ENCODE results near the gene GUCY1A1. TPM values are rescaled to one million over a fixed set of nuclear protein-coding genes. Genes with fewer than 3 reads are reported as not detected.

Gene GUCY1A1
- total RNA-seq, 1 donor from 2014 or later: 0.79 TPM

DNA sequence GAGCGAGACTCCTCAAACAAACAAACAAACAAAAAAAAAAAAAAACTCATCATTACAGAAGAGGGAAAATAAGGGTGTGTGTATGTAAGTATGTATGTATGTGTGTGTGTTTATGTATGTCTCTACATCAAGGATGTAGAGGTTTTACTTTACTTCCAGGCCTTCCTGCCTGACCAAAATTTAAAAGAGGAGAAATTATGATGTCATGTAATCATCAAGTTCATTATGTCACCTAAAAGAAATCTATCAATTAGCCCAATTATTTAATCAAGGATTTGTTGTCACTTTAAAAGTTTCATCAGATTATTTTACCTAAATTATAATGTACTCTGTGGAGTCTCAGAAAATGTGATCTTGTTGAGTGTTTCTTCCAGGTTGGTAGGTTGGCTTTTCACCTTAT, 21.6 kb downstream of the GUCY1A1 start:
- FAIRE-seq: no peak
- DNase-seq (ENCODE audit: low read depth): no peak
- TF ChIP-seq, protein P1, sequence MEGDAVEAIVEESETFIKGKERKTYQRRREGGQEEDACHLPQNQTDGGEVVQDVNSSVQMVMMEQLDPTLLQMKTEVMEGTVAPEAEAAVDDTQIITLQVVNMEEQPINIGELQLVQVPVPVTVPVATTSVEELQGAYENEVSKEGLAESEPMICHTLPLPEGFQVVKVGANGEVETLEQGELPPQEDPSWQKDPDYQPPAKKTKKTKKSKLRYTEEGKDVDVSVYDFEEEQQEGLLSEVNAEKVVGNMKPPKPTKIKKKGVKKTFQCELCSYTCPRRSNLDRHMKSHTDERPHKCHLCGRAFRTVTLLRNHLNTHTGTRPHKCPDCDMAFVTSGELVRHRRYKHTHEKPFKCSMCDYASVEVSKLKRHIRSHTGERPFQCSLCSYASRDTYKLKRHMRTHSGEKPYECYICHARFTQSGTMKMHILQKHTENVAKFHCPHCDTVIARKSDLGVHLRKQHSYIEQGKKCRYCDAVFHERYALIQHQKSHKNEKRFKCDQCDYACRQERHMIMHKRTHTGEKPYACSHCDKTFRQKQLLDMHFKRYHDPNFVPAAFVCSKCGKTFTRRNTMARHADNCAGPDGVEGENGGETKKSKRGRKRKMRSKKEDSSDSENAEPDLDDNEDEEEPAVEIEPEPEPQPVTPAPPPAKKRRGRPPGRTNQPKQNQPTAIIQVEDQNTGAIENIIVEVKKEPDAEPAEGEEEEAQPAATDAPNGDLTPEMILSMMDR (IDR thresholded peaks at IDR 0.05; ENCODE audit: insufficient read depth, low read length, severe bottlenecking): no peak
- no peaks in the 10 kb centered on the region for H3K36me3 ChIP-seq (ENCODE audit: control insufficient read depth, insufficient read depth, low read length)
- no peak overlapping the region for H3K4me3 ChIP-seq (ENCODE audit: low read depth, low read length)
- no peaks in the 10 kb centered on the region for H3K27me3 ChIP-seq (ENCODE audit: control insufficient read depth, insufficient read depth, low read length)

DNA sequence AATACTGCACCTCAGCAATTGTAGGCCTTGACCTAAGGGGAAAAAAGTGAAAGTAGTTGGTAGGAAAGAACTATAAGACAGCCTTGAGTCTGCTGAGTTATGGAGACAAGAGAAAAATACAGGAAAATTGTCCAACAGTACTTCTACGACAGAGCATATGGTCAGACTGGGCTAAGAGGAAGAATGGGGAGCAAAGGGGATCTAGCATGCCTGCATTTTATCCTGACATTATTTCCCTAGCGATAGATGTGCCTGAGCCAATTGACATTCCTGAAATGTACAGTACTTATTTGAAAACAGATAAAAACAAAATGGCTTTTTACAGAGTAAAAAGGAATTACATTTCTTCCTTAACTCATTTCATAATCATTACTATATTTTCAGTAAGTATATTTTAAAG, 22.2 kb downstream of the GUCY1A1 start:
- no peak for FAIRE-seq
- no peak for DNase-seq (ENCODE audit: low read depth)
- H3K4me3 ChIP-seq (ENCODE audit: low read depth, low read length): no peak overlapping the region
- TF ChIP-seq, protein P1 (IDR thresholded peaks at IDR 0.05; ENCODE audit: insufficient read depth, low read length, severe bottlenecking): no peak
- no peaks in the 10 kb centered on the region for H3K36me3 ChIP-seq (ENCODE audit: control insufficient read depth, insufficient read depth, low read length)
- H3K27me3 ChIP-seq (ENCODE audit: control insufficient read depth, insufficient read depth, low read length): no peaks in the 10 kb centered on the region

DNA sequence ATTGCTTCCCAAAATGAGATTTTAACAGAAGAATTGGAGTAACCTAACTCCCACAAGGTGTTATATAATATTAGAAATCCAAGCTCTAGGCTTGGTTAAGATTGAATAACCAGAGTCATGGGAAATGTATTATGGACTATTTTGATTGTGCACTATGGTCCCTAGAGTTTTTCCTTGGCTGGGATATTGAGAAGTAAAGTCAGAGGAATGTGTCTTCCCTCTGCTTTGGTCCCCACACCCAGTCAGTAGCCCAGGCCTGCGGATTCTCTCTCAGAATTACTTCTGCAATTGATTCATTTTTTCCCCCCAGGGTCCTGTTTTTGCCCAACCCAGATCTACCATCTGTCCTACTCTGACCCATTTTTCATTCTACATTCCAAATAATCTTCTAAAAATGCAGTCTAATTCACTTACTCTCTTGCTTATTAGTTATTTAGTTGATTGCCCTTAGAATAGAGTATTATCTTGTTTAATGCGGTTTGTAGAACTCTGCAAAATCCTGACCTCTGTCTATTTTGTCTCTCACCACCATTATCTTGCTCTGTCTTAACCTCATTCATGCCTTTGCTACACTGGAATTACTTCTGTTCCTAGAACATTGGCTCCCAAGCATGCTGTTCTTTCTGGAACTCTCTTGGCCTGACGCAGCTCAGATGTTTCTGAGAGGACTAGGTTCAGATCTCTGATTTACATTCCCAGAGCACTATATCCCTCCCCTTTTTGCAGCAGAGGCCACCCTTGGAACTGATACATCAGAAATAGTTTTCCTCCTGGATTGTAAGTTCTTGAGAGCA, 23.6 kb downstream of the GUCY1A1 start:
- TF ChIP-seq, protein P1 (IDR thresholded peaks at IDR 0.05; ENCODE audit: insufficient read depth, low read length, severe bottlenecking): no peak
- no peaks in the 10 kb centered on the region for H3K27me3 ChIP-seq (ENCODE audit: control insufficient read depth, insufficient read depth, low read length)
- DNase-seq (ENCODE audit: low read depth) (no peak), FAIRE-seq (no peak)
- no peak overlapping the region for H3K4me3 ChIP-seq (ENCODE audit: low read depth, low read length)
- no peaks in the 10 kb centered on the region for H3K36me3 ChIP-seq (ENCODE audit: control insufficient read depth, insufficient read depth, low read length)

DNA sequence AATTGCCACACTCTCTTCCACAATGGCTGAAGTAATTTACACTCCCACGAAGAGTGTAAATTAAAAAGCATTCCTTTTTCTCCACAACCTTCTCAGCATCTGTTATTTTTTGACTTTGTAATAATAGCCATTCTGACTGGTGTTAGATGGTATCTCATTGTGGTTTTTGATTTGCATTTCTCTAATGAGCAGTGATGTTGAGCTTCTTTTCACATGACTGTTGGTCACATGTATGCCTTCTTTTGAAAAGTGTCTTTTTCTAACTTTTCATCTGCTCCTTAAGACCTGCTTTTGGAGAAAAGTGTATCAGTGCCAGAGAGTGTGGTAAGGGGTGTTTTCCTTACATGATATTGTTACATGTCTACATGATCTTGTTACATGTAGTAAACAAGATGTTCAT, 25.7 kb downstream of the GUCY1A1 start:
- FAIRE-seq (no peak), DNase-seq (ENCODE audit: low read depth) (no peak)
- no peaks in the 10 kb centered on the region for H3K36me3 ChIP-seq (ENCODE audit: control insufficient read depth, insufficient read depth, low read length)
- no peaks in the 10 kb centered on the region for H3K27me3 ChIP-seq (ENCODE audit: control insufficient read depth, insufficient read depth, low read length)
- TF ChIP-seq, protein P1 (IDR thresholded peaks at IDR 0.05; ENCODE audit: insufficient read depth, low read length, severe bottlenecking): no peak
- no peak overlapping the region for H3K4me3 ChIP-seq (ENCODE audit: low read depth, low read length)

DNA sequence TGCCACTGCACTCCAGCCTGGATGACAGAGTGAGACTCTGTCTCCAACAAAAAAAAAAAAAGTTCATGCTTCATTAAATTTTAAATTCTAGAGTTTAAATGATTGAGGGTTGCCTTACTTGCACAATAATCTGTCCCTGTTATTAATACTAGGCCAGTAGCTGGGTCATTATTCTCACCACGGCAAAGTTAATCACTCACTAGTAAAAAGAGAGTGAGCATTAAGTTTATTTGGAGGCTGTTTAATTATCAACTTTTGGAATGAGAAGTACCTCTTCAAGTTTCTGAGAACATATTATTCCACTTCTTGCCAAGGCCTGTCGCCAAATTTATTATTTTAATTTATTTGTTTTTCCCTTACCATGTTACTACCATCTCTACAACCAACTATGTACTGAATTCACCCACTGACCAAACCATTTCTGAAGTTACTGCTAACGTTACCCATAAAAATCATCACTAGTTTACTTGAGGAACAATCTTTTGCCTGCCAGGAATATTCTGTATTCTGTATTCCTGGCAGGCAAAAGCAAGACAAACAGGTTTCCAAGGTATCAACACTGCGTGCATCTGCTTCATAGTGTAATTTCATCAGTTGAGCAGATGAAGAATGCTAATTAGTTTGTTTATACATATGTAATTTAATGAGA, 26.5 kb downstream of the GUCY1A1 start:
- TF ChIP-seq, protein P1 (IDR thresholded peaks at IDR 0.05; ENCODE audit: insufficient read depth, low read length, severe bottlenecking): no peak
- FAIRE-seq: no peak
- no peak overlapping the region for H3K4me3 ChIP-seq (ENCODE audit: low read depth, low read length)
- no peak for DNase-seq (ENCODE audit: low read depth)
- H3K36me3 ChIP-seq (ENCODE audit: control insufficient read depth, insufficient read depth, low read length): no peaks in the 10 kb centered on the region
- no peaks in the 10 kb centered on the region for H3K27me3 ChIP-seq (ENCODE audit: control insufficient read depth, insufficient read depth, low read length)

Measured in bronchial epithelial cell (primary cell).